K562 (cell line): Measurements from ENCODE around the gene CRIP3.

Experiments
- EZH2 ChIP-seq: IDR thresholded peaks from 2 replicates; pipeline ENCODE4 v1.6.1; 2012; ENCODE audit warnings: low read depth, mild to moderate bottlenecking, inconsistent platforms, low read length, borderline replicate concordance
- FOXJ3 ChIP-seq: sonication (generic); formaldehyde crosslinking; IDR thresholded peaks from 2 replicates; pipeline ENCODE4 v1.4.0; 2020; ENCODE audit warnings: mild to moderate bottlenecking, missing genetic modification reagents
- TCF7L2 ChIP-seq: fragments of 150-350 bp; IDR thresholded peaks from 2 replicates; pipeline ENCODE4 v1.6.1; 2016; ENCODE audit warnings: low read depth, mild to moderate bottlenecking, low read length, moderate library complexity
- TEAD1 ChIP-seq, 2 experiments: fragments of 450-650 bp in 1 of 2; sonication (generic) in 1 of 2; formaldehyde crosslinking; IDR thresholded peaks; 2 replicates each; pipeline versions ENCODE4 v1.4.0 to v1.8.0; 2020 to 2022; ENCODE audit warnings: mild to moderate bottlenecking in 2 of 2, missing genetic modification reagents in 1 of 2
- ZKSCAN8 ChIP-seq: fragments of 200-800 bp; sonication (Bioruptor generic); IDR thresholded peaks from 2 replicates; pipeline ENCODE4 v1.6.1; 2016; ENCODE audit warnings: missing genetic modification characterization, missing compliant biosample characterization

GRCh38 chr6:43290905-43291355 is 17.7 kb downstream of the CRIP3 start:
- TF ChIP-seq TEAD1 (CRISPR knock-in tag; IDR thresholded peaks at IDR 0.05) (no peak), ZKSCAN8 (no peak), TCF7L2 (no peak), EZH2 (no peak), FOXJ3 (no peak)
